Vagina (tissue), 2 donors: Measurements from ENCODE around the gene CXCR3.
"Not testable (repeated sequence)": the region's sequence is repeated elsewhere in the genome, so short reads cannot be mapped to it uniquely, and the experiment has no call there.

ENCODE experiments used
- CTCF ChIP-seq, 3 experiments: fragments of 450-650 bp in 2 of 3; fragments of 200-600 bp in 1 of 3; sonication (generic) in 1 of 3; IDR thresholded peaks; one replicate each; pipeline ENCODE4 v1.5.1; 2017 to 2019; ENCODE audit warnings: antibody characterized with exemption in 3 of 3, mild to moderate bottlenecking in 2 of 3, moderate library complexity in 2 of 3
- POLR2A ChIP-seq, 2 donors: fragments of 450-650 bp; IDR thresholded peaks; one replicate each; pipeline ENCODE4 v1.6.1; 2017; ENCODE audit warnings: antibody characterized with exemption in 2 of 2, mild to moderate bottlenecking in 2 of 2, moderate library complexity in 2 of 2

GRCh38 chrX:71644406-71644805 is 26.1 kb upstream of the CXCR3 start:
- not testable (repeated sequence) for TF ChIP-seq POLR2A, CTCF (IDR thresholded peaks at IDR 0.05)
